ENCODE measurements around the gene NDUFS3. TPM values are rescaled to one million over a fixed set of nuclear protein-coding genes. Genes with fewer than 3 reads are reported as not detected.

Gene NDUFS3
- total and polyA plus RNA-seq, 2 experiments from 2014 or later = 79.1 to 232 TPM

GRCh38 chr11:47571357-47571729, 7.5 kb upstream of the NDUFS3 start:
- H3K4me1 ChIP-seq (ENCODE audit: low read depth) = no peaks in the 10 kb centered on the region
- no peaks in the 10 kb centered on the region for H3K9me3 ChIP-seq (ENCODE audit: low read depth)
- TF ChIP-seq, protein P1, sequence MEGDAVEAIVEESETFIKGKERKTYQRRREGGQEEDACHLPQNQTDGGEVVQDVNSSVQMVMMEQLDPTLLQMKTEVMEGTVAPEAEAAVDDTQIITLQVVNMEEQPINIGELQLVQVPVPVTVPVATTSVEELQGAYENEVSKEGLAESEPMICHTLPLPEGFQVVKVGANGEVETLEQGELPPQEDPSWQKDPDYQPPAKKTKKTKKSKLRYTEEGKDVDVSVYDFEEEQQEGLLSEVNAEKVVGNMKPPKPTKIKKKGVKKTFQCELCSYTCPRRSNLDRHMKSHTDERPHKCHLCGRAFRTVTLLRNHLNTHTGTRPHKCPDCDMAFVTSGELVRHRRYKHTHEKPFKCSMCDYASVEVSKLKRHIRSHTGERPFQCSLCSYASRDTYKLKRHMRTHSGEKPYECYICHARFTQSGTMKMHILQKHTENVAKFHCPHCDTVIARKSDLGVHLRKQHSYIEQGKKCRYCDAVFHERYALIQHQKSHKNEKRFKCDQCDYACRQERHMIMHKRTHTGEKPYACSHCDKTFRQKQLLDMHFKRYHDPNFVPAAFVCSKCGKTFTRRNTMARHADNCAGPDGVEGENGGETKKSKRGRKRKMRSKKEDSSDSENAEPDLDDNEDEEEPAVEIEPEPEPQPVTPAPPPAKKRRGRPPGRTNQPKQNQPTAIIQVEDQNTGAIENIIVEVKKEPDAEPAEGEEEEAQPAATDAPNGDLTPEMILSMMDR (IDR thresholded peaks at IDR 0.05; ENCODE audit: low read depth, low read length) = no peak
- peaks cover 38% of the 10 kb centered on the region for H3K36me3 ChIP-seq
- DNase-seq (ENCODE audit: low read depth in 1 of 2, low spot score in 1 of 2) = no peak
- H3K27me3 ChIP-seq = no peaks in the 10 kb centered on the region
- H3K27ac ChIP-seq = no peak overlapping the region
- H3K4me3 ChIP-seq = no peak overlapping the region

DNA sequence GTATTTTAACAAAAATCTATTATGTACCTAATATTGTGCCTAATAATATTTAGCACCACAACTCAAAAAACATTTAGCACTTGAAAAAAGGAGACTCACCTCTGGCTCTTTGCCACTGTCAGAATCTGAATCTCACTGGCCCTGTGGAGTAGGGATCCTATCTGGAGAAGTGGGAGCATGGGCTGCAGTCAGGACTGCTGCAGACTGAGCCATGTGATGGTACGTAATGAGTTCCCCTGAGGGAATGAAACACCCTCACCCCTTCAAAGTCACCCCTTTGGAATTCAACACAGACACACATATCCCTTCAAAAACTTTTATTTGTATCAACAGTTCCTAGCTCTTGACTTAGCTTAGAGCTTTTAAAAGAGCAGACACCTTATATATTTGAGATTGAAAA, 7.0 kb upstream of the NDUFS3 start:
- Histone ChIP-seq H3K27ac (no peak overlapping the region), H3K4me3 (no peak overlapping the region), H3K9me3 (ENCODE audit: low read depth) (no peaks in the 10 kb centered on the region), H3K4me1 (ENCODE audit: low read depth) (no peaks in the 10 kb centered on the region), H3K36me3 (peaks cover 40% of the 10 kb centered on the region), H3K27me3 (no peaks in the 10 kb centered on the region)
- DNase-seq (ENCODE audit: low read depth in 1 of 2, low spot score in 1 of 2) = no peak
- TF ChIP-seq, protein P1 (IDR thresholded peaks at IDR 0.05; ENCODE audit: low read depth, low read length) = no peak

DNA sequence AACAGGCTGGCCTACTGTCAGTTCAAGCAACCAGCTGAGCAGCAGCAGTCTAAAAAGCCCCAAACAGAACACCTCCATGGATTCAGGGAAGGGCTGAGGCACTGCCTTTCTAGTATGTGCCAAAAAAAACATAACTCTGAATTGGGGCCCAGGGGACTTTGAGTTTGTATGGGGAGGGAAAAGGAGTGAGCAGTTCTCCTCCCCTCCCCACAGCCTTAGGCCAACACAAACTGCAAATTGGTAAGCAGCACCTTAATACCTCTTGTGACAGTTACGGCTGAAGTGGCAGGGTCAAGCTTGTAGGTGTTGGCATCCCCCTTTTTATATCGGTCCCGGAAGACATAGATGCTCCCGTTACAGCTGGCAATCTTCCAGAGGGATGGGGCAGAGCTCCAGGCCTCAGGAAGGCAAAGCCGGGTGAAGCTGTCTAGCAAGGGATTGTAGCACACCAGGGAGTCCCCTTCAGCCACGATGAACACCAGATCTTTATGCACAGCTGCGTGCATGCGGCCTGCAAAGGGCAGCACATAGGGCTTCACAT, 6.1 kb upstream of the NDUFS3 start:
- no peaks in the 10 kb centered on the region for H3K9me3 ChIP-seq (ENCODE audit: low read depth)
- peaks cover under 1% of the 10 kb centered on the region for H3K4me1 ChIP-seq (ENCODE audit: low read depth)
- TF ChIP-seq, protein P1 (IDR thresholded peaks at IDR 0.05; ENCODE audit: low read depth, low read length) = no peak
- H3K4me3 ChIP-seq = no peak overlapping the region
- no peak overlapping the region for H3K27ac ChIP-seq
- H3K36me3 ChIP-seq = peaks cover 47% of the 10 kb centered on the region
- DNase-seq (ENCODE audit: low read depth in 1 of 2, low spot score in 1 of 2) = no peak
- no peaks in the 10 kb centered on the region for H3K27me3 ChIP-seq

DNA sequence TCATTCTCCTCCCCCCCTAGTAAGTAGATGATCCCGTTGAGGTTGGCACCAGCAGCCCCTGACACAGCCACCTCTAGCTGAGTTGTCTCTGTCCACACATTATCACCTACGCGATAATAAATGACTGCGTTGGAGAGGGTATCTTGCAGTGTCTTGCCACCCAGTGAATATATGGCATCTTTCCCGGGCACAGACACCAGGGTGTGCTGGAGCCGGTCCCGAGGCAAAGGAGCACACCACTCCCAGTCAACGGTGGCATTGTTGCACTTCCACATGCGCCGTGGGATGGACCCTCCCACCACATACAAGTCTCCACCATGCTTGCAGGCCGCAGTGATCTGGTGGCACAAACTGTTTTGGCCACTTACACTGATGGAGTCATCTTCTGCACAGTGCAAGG, 5.6 kb upstream of the NDUFS3 start:
- no peak overlapping the region for H3K27ac ChIP-seq
- H3K4me3 ChIP-seq = no peak overlapping the region
- TF ChIP-seq, protein P1 (IDR thresholded peaks at IDR 0.05; ENCODE audit: low read depth, low read length) = no peak
- no peak for DNase-seq (ENCODE audit: low read depth in 1 of 2, low spot score in 1 of 2)
- H3K9me3 ChIP-seq (ENCODE audit: low read depth) = no peaks in the 10 kb centered on the region
- H3K4me1 ChIP-seq (ENCODE audit: low read depth) = peaks cover 5% of the 10 kb centered on the region
- peaks cover 47% of the 10 kb centered on the region for H3K36me3 ChIP-seq
- no peaks in the 10 kb centered on the region for H3K27me3 ChIP-seq

GRCh38 chr11:47577460-47578041, 1.3 kb upstream of the NDUFS3 start:
- Histone ChIP-seq H3K27ac (peak overlapping the region; percentile 91), H3K4me1 (ENCODE audit: low read depth) (peaks cover 12% of the 10 kb centered on the region), H3K27me3 (no peaks in the 10 kb centered on the region), H3K4me3 (no peak overlapping the region), H3K9me3 (ENCODE audit: low read depth) (no peaks in the 10 kb centered on the region), H3K36me3 (peaks cover 42% of the 10 kb centered on the region)
- TF ChIP-seq, protein P1 (IDR thresholded peaks at IDR 0.05; ENCODE audit: low read depth, low read length) = no peak
- no peak for DNase-seq (ENCODE audit: low read depth in 1 of 2, low spot score in 1 of 2)

Measured in cardiac muscle cell (in vitro differentiated cells and primary cell).